Measurements from ENCODE around the gene PHF14.

PHF14 gene

DNA sequence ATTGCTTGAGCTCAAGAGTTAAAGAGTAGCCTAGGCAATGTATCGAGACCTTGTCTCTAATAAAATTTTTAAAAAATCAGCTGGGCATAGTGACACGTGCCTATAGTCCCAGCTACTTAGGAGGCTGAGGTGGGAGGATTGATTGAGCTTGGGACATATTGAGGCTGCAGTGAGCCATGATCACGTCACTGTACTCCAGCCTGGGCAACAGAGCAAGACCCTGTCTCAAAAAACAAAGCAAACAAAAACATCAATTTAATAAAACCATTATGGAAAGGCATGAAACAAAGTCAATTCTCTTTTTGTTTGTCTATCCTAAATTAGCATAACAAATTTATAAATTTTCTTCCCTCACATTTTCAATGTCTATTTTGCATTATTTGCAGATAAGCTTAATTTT, 108.4 kb downstream of the PHF14 start:
- FAIRE-seq, result no peak
- no peak for DNase-seq (ENCODE audit: low spot score)

DNA sequence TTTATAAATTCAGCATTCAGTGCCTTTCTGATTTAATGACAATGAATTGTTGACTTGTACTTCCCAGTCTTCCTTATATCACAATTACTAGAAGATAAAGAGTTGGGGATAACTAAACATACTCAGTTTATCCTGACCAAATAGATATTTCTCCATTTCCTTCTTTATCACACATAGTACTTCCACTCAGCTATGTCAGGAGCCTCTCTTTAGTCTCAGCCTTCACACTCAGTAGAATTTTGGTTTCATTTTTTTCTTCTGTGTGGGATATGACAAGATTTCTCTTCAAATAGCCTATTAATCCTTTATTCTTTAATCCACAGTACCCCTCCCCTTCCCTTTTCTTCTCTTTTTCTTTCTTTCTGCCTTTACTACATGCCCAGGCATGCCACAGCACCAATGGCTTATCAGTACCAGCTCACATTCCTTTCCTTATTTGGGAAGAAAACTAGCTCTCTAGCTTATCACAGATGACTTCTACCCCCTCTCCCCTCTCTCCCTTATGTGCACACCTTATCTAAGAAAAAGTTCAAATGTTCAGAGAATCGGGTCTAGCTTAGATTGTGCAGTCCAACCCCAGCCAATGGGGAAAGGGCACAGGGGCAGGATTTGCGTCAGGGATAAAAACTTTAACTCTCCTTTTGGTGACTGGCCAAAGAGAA, 109.0 kb downstream of the PHF14 start:
- DNase-seq (ENCODE audit: low spot score) (no peak), FAIRE-seq (no peak)

DNA sequence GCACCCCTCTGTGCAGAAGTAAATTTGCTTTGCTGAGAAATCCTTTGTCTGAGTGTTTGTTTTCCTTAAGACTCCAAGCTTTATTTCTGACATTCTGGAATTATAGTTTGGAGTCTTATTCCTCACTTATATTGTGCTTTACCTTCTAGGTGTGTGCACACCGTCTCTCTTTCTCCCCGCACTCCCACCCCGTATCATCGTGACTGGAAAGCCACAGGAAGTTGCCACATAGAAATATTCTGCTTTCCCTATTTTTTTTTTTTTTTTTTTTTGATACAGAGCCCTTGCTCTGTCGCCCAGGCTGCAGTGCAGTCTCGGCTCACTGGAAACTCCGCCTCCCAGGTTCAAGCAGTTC, 109.5 kb downstream of the PHF14 start:
- no peak for DNase-seq (ENCODE audit: low spot score)
- FAIRE-seq, result no peak

DNA sequence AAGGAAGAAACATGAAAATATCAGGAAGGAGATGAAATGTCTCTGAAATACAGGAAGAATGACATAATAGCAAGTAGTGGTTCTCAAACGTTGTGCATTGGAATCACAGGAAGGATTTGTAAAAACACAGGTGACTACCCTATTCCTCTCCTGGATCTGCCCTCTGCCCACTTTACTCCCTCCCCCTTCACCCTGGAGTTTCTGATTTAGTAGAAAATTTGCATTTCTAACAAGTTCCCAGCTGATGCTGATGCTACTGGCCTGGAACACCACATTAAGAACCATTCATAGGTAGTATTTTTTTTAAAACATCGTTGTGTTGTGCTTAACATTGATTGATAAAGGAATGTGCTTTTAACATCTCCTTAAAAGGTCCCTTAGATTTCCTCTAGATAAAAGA, 130.9 kb downstream of the PHF14 start:
- FAIRE-seq, result no peak

DNA sequence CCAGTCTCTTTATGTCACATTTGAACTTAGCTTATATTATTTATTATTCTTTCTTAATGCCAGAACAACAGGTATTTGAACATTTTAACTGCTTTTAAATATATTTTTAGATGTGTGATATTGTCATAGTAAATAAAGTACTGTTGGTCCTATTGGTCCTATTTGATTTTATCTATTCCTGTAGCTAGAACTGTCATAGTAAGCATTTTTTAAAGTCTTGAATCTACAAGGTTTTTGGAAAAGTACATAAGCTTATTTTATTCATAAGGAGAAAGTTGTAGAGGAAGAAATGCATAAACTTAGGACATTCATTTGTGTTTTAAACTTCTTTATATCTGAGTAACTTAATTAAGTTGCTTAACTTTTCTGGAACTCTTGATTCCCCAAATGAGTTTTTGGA, 136.0 kb downstream of the PHF14 start:
- FAIRE-seq, result no peak
- DNase-seq (ENCODE audit: low spot score), result no peak

More for the DNA sequence above, 130.9 kb downstream of the PHF14 start:
- DNase-seq (ENCODE audit: low spot score), result no peak

DNA sequence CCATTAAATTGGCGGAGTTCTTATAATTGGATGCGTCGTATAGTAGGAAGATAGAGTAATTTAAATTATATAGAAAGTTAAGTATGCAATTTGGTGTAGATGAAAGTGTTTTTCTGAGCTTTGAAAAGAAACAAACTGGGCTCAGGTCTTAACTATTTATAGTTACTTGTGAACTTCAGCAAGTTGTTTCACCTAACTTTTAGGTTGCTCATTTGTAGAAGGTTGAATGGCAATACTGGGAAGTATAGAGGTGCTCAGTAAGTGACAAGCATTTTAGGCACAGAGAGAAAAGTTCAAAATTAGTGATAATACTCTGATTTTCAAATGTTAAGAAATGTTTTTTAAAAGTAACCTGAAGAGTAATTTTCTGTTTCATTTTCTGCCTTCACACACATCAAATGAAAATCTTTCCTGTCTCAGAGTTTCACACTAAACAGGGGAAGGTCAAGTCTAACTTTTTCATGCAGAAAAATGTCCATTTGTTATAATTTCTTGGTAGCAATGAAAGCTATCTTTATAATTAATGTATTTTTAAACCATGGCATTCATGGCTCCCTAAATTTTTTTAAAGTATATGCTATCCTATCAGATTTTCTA, 146.5 kb downstream of the PHF14 start:
- no peak for DNase-seq (ENCODE audit: low spot score)
- FAIRE-seq, result no peak

DNA sequence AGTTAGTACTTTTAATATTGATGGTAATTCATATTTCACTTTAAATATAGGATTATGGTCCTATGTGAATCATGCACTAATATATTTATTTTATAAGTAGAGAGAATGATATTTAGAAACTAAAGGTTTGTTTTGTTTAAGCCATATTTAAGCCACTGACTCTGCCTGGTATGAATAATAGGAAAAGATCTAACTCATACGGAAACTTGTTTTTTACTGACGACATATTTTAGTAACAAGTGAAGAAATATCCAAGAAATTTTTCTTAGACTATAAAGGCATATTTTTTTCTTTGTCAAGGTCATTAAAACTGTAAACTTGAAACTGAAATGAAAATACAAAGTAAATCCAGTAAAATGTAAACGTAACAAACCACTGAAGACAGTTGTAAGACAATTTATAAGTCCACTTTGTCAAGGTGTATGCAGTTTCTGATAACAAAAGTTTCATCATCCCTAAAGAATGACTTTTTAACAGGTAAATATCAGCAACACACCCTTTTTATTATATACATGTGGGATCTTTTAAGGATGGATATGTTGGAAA, 147.1 kb downstream of the PHF14 start:
- DNase-seq (ENCODE audit: low spot score) (no peak), FAIRE-seq (no peak)

DNA sequence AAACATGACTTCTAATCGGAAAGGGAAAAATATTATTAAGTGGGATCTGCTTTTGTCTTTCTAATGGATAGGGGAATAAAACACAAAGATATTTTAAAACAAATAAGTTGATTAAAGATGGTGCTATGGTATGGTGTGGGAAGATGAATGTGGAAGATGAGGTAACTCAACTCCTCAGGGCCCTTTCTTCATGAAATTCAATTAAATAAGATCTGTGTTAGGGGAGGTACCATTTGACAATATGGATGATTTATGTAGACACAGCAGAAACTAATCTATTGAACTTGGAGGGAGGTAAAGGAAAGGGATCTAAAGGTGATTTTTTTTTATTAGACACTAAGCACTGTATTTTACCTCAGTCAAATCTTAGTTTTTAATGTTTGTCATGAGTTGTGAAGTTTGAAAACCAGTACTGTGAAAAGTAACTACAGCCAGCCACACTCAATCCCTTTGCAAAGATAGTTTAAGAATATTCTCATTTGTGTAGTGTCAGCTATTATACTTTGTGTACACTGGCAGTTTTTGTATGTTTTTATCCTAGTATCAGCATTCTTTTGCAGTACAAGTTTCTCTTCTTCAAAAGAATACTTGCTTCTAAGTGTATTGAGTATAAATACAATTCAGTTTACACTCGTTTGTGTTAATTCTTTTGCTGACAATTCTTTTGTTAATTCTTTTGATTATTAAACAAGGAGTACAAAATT, 151.3 kb downstream of the PHF14 start:
- FAIRE-seq (no peak), DNase-seq (ENCODE audit: low spot score) (no peak)

DNA sequence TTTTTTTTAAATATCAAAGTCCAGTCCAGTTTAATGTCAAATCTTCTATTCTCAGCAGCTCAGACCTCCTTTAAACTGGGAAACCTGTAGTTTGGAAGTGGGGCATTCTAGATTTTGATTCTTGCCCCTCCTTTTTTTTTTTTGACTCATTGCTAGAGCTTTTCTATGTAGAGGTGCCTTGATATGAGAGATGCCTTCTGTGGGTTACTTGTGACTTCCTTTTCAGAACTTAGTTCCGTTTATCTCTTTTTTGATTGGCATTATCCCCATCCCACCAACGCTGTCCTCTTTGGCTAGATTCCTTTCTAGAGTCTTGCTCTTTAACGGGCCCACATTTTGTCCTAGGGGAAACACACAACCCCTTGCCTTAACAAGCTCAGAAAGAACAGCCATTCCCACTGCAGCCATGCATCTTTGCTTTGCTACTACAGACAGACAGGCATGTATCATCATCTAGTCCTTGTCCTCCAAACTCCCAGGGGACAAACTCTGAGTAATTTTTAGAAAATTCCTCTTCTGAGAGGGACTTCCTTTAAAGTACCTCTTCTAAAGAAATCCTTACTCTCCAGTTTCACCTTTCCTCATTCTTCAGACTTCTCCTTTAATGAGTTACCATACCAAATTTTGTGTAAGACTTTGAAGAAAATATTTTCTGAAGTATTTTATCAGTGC, 153.6 kb downstream of the PHF14 start:
- DNase-seq (ENCODE audit: low spot score), result no peak
- no peak for FAIRE-seq

DNA sequence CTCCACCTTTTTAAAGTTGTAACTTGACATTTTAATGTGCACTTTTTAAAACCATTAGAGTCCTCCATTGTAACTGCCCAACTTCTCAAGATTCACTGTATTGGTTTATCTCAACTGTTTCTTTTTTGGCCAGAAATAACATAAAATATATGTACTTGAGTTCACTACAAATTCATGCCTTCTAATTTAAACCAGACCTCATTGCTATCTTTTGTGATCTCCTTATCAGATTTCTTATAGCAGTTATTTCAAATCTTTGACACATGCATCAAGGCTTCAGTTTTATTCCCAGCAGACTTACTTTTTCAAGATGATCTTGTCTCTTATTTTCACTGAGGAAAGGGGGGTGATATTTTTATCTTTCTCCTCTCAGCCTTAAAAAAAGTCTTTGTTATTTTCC, 154.3 kb downstream of the PHF14 start:
- no peak for DNase-seq (ENCODE audit: low spot score)
- no peak for FAIRE-seq

DNA sequence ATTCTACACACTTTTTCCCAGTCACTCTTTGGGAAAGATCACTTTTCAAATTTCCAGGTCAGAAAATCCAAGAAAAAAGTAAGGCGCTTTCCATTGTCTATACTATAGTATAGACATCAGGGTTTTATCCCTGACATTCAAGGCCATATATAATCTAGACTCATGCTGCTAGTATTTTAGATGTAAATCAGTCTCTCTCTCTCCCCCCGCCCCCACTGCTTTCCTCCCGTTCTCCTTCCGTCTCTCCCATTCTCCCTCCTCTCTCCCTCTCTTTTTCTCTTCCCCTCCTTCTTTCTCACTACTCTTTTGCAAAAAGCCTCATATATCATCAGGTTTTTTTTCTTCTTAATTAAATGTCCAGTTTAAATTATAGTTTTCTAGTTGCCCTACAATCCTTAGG, 154.8 kb downstream of the PHF14 start:
- no peak for DNase-seq (ENCODE audit: low spot score)
- no peak for FAIRE-seq

DNA sequence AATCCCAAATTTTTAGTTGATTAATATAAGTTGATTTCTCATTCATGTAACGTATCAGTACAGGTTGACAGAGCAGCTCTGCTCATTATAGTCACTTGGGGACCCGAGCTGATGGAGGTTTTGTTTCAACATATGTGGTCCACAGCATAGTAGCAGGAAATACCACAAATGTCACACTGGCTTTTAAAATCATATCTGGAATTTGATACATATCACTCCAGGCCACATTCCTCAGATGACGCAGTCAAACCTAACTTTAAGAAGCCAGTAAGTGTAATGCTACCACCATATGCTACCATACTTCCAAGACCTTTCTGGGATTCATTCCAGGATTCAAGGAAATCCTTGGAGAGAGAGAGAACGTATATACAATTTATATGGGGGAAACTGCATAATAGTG, 156.3 kb downstream of the PHF14 start:
- no peak for DNase-seq (ENCODE audit: low spot score)
- no peak for FAIRE-seq

DNA sequence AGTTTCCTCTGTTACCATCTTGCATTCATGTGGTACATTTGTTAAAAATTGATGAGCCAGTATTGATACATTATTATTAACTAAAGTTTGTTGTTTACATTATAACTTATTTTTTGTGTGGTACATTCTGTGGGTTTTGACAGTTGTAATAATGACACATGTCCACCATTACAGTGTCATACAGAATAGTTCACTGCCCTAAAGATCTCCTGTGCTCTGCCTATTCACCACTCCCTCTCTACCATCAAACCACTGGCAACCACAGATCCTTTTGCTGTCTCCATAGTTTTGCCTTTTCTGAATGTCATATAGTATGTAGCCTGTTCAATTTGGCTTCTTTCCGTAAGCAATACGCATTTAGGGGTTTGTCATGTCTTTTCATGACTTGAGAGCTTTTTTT, 156.9 kb downstream of the PHF14 start:
- DNase-seq (ENCODE audit: low spot score), result no peak
- FAIRE-seq, result no peak

DNA sequence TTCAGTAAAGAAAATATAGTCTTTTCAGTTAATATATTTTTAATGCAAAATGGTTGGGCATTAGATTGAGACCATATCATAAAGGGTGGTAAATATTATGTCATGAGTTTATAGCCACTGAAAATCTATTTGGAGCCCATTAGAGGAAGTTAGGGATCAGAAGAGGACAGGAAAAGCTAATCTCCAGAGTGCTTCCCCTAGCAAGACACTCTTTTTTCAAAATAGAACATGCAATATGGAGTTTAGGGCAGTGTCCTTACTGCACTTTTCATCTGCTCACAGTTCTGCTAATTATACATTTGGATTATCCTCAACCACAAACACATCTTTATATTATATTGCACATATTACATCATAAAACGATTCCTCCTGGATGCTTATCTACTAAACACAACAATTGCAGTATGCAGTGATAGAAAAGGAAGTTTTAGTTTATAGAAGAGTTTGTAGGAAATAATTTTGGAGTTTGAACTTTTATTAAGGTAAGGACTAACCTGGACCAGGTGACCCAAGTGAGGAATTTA, 159.8 kb downstream of the PHF14 start:
- DNase-seq (ENCODE audit: low spot score) (no peak), FAIRE-seq (no peak)

DNA sequence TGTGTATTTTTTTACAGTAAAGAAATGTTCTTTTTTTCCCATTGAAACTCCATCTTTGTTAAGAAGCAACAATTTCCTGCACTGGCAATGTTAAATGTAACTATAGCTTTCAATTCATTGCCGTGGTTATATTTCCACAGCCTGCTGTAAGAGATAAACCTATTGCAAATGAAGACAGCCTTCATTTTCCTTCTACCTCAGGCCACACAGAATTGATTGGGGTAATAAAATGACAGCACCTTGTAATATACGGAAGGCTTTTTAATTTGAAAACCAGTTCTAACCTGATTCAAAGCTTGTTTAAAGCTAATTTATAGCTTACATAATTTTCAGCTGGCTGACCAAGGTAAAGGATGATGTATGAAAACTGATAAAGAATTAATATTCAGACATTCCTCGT, 161.9 kb downstream of the PHF14 start:
- no peak for FAIRE-seq
- DNase-seq (ENCODE audit: low spot score), result no peak

DNA sequence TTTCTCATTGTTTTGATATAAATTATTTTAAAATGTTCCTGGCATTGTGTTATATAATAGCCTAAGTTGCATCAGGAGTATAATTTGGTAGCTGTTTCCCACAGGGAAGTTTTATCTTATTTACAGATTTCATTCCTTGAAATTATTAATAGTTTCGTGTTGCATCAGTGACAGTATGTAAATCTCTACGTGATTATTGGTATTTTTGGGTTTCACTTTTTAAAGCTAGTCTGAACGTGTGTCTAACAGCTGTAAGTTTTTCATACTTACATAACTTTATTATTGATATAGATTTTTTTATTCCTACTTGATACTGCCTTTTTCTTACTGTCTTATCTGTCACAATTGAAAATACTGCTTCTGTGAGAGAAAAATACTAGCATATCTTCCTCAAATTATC, 167.9 kb downstream of the PHF14 start:
- no peak for DNase-seq (ENCODE audit: low spot score)
- FAIRE-seq, result no peak

DNA sequence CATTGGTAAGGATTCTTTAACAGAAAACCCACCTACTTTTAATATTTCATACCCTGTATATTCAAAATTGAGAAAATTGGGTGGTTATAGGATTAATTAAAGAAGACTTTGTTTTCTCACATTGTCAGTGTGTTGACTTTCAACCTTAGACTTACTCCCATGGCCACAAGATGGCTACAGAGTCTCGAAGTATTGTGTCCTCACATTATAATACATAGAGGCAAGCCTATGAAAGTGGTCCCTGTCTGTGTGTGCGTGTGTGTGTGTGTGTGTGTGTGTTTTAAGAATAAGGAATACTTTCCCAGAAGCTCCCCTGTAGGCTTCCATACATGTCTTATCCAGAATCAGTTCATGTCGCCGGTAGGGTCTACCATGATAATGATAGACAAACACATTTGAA, 180.0 kb downstream of the PHF14 start:
- DNase-seq (ENCODE audit: low spot score), result no peak
- FAIRE-seq, result no peak

DNA sequence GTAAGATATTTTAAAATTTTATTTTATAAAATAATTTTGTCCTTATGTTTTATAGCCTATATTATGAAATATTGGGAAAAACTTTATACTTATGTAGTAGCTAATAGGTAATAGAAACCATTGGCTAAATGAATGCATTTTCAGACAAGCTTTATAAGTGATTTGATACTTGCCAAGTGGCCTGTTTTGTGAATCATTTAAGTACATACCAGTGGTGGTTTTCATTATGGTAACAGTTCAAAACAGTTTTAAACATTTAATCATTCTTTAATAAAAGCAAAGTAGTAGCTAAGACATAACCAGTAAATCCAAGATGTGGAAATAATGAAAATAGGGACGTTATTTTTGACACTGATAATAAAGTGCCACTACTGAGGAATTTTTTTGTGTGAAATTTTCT, 182.2 kb downstream of the PHF14 start:
- no peak for FAIRE-seq
- no peak for DNase-seq (ENCODE audit: low spot score)

DNA sequence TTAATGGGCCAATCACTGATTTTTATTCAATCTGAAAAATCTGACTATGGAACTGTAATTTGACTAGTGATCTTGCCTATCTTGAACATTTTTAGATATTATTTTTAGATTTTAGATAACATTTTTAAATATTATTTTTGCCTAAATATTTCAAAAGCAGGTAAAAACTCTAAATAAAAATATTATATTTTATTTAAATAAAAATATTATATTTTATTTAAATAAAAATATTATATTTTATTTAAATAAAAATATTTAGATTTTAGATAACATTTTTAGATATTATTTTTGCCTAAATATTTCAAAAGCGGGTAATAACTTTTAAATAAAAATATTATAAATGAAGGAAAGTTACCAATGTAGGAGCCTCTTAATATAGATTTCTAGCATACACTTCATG, 187.8 kb downstream of the PHF14 start:
- DNase-seq (ENCODE audit: low spot score) (no peak), FAIRE-seq (no peak)

DNA sequence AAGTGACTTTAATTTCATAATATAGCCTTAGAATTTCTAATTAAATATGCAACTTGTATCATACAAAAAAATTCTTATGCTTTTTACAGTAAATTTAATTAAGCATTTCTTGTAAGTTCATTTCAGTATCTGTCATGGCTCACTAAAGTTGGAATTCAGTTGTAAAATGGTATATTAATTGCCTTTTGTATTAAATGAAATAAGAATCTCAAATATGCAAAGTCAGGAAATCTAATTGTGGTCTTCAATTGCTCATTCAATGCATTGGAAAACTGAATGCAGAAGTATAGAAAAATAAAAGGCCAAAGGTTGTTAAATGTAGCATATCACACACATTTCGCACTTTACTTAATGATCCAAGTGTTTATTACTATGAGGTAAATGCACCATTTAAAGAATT, 189.5 kb downstream of the PHF14 start:
- FAIRE-seq, result no peak
- no peak for DNase-seq (ENCODE audit: low spot score)

DNA sequence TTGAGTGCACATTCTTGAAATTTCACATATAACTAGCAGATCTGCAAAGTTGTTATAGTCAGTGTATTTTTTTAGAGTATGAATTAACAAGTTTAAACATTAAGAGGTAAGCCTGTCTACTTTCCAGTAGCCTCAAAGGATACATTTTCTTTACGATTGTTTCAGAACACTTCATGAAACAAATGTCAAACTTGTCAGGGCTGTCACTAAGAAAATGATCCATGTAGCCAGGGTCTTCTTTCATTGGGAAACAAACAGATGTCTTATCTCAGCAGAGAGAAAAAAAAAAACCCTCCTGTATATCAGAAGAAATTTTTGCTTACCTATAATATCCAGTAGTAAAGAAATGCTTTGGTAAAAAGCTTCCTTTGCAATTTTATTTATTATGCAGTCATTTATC, 192.4 kb downstream of the PHF14 start:
- no peak for FAIRE-seq
- no peak for DNase-seq (ENCODE audit: low spot score)

DNA sequence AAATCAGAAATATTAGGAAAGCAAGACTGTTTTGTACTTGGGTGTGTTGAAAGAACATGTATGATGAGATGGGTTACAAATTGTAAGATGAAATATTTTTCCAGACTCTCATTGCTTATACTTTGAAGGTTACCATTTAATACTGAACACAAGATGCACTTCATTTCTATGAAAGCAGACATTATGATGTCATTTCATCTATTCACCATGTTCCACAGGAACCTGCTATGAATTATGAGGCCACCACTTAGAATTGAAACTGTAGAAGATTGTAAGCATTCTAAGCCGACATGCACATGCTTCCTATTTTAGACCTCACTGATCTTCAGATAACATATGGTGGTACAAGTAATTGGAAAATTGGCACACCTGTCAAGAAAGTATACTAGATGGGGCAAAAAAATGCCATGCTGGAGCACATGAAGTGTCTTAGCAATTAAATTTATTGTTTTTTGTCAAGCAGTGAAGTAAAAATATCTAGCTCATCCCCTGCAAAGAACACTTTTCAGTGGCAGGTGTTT, 195.0 kb downstream of the PHF14 start:
- DNase-seq (ENCODE audit: low spot score) (no peak), FAIRE-seq (no peak)
